Subcutaneous adipose tissue (tissue), 4 donors: ENCODE data around the gene OPN4. TPM values are rescaled to one million over a fixed set of nuclear protein-coding genes. Genes with fewer than 3 reads are reported as not detected.

Experiments used
- total RNA-seq, 4 donors: library from RNA; depleted of rRNA; stranded (reverse); fragments of >200 nt; gene quantifications; one replicate each; pipeline ENCODE4 v1.1.0, GENCODE V29; 2016
- TF ChIP-seq, protein P1 (sequence below): fragments of 450-650 bp; IDR thresholded peaks from one replicate; pipeline ENCODE4 v1.5.1; 2016; ENCODE audit warnings: low read depth, mild to moderate bottlenecking, control low read depth, antibody characterized with exemption, moderate library complexity

Gene OPN4
- total RNA-seq, 4 donors from 2014 or later: 0.22 to 1.5 TPM; not detected in 2

DNA sequence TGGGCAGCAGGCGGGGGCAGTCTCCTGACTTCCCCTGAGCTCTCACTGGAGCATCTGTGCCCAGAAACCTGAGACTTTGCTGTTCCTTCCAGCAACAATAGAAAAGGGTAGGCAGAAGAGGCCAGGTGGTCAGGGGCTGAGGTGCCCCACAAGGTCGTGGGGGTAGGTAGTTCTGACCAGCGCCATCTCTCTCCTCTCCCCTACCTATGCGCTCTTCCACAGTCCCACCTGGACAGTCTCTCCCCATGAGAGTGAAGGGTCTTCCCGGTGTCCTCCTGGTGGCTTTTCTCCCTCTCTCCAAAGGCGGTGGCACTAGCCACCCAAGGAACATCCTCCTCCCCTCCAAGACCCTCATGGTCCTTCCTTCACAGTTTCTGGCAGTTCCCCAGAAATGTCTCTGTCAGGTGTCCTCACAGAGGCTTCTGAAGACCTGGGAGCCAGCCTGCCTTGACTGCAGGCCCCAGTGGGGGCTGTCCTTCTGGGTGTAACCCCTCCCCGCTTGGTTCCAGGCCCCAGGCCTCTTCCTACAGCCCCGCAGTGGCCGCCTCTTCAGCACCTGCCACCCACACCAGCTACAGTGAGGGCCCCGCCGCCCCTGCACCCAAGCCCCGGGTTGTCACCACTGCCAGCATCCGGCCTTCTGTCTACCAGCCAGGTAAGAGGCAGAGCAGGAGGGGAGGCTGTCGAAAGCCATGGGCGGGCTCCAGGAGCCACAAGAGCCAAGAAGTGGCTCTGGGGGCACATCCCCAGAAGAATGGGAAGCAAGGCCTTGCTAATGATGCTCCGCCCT lies 55.2 kb downstream of the OPN4 start:
- TF ChIP-seq, protein P1, sequence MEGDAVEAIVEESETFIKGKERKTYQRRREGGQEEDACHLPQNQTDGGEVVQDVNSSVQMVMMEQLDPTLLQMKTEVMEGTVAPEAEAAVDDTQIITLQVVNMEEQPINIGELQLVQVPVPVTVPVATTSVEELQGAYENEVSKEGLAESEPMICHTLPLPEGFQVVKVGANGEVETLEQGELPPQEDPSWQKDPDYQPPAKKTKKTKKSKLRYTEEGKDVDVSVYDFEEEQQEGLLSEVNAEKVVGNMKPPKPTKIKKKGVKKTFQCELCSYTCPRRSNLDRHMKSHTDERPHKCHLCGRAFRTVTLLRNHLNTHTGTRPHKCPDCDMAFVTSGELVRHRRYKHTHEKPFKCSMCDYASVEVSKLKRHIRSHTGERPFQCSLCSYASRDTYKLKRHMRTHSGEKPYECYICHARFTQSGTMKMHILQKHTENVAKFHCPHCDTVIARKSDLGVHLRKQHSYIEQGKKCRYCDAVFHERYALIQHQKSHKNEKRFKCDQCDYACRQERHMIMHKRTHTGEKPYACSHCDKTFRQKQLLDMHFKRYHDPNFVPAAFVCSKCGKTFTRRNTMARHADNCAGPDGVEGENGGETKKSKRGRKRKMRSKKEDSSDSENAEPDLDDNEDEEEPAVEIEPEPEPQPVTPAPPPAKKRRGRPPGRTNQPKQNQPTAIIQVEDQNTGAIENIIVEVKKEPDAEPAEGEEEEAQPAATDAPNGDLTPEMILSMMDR: no peak

DNA sequence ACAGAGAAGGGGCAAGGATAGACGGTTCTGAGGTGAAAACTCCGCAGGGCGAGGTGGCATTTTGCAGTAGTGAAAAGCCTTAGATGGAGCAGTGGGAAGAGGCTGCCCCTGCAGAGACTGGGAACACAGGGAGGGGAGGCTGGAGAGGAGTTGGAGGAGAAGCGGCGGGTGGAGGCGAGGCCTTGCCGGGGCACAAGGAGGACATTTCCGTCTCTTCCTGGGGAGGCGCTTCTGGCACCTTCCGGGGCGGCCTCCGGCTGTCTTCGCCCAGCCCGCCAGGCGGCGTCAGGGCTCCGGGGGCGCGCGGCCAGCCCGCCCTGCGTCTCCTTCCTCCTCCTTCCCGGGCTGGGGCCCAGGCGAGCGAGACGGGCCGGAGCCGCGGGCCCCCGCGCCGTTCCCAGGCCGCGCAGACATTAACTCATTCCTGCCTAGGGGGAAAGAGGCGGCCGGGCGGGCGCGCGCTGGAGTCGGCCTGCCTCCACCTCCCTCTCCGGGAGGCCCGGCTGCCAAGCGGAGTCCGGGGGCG lies 56.7 kb downstream of the OPN4 start:
- TF ChIP-seq, protein P1: no peak

DNA sequence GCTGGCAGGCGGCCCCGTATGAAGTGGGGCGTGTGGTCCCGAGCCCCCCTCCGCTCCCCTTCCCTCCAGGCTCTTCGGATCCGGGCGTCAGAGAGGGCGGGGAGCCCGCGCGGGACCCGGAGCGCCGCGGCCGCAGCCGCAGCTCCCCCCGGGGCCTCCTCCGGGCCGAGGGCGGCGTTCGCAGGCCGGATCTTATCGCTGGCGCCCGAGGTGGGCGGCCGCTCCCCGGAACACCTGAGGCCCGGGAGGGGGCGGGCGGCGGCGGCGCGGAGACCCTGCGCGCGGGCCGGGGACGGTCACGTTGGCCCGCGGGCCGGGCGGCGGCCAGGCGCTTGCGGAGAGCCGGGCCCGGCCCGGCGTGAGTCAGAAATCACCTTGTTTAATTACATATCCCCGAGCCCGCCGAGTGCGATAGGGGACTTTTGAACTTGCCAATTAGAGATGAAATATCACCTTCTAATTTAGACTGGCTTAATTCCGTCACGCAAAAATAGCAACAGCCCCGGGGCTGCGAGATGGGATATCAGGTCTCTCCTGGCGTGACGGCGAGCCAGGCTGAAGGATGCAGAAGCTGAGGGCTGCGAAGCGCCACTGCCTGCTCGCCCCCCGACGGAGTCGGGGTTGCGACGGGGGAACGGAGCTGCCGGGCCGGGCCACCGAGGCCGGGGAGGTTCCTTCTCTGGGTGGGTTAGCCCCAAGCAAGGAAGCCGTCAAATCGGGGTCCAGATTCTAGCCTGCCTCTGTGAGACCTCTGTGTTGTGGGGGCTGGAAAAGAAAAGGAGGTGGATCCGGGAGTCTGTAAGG lies 57.4 kb downstream of the OPN4 start:
- TF ChIP-seq, protein P1: no peak

DNA sequence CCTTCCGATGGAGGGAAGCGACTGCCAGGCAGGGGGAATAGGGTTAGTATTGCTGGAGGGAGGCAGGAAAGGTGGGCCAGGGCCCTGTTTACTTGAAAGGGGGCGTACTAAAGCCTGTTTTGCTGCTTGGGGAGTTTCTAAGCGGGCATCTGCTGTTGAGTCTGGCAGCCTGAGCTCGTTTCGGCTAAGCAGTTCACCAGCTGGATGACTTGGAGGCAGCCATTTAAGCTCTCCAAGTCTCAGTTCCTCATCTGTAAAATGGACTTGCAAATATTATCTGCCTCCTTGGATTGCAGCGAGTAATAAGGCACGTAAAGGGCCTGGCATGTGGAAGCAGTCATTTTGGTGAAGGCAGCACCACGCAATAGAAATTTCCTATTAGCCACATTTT lies 58.0 kb downstream of the OPN4 start:
- TF ChIP-seq, protein P1: no peak

DNA sequence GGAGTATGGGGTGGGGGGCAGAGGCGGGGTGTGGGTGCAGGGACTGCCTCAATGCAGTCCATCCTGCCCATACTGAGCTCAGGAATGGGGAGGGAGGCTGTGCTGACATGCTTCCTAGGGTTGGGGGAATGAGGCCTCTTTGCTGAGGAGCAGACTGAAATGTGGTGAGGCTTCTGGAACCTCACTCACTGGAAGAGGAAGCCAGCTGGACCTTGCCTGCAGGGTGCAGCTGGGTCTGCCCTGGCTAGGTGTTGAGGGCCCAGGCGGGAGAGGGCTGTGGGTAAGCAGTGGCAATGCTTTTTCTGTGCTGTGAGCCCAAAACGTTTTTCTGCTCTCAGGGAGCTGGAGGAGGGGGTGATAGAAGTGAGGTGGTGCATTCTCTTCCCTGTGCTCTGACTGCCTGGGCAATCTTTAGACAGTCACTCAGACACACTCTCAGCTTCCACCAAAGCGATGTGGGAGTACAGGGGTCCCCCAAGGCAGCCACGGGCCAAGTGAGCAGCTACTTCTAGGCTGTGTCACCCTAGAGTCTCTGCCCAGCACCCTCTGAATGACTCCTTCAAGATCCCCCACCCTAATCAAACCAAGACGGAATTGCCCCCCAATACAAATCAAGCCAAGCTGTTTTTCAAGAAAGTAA lies 60.9 kb downstream of the OPN4 start:
- TF ChIP-seq, protein P1: no peak

DNA sequence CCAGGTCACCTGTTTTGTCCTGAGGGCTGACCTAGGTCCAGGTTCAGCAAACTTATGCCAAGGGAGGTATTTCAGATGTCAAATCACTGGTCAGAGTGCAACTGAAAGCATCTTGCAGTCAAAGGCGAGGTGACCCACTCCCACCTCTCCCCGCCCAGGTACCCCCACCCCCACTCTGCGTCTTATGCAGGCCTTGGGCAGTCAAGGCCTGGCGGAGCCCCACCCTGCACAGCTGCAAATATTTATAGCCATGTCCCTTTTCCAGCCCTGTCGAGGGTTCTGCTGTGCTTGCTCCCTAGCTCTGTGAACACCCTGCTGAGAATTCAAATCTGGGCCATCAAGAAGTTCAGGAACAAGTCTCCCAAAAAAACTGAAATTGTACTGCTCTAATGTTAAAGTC lies 61.5 kb downstream of the OPN4 start:
- TF ChIP-seq, protein P1: no peak

Other genes with a start within 250 kb of the OPN4 start
- 10 to 100 TPM; 33.5 to 45.8 (median 37.6) TPM for gene WAPL, start 132.8 kb upstream of the OPN4 start, total RNA-seq
- gene LDB3, start 14.0 kb downstream of the OPN4 start, total RNA-seq: 10 to 100 TPM in 1 of 4 donors, 1 to 10 TPM in 2, under 1 TPM in 1; 0.51 to 12.1 (median 2.2) TPM
- 10 to 100 TPM; 25.6 to 46.2 (median 34.7) TPM for gene BMPR1A, start 102.1 kb downstream of the OPN4 start, total RNA-seq